ENCODE results near the gene C1RL.

The C1RL gene

DNA sequence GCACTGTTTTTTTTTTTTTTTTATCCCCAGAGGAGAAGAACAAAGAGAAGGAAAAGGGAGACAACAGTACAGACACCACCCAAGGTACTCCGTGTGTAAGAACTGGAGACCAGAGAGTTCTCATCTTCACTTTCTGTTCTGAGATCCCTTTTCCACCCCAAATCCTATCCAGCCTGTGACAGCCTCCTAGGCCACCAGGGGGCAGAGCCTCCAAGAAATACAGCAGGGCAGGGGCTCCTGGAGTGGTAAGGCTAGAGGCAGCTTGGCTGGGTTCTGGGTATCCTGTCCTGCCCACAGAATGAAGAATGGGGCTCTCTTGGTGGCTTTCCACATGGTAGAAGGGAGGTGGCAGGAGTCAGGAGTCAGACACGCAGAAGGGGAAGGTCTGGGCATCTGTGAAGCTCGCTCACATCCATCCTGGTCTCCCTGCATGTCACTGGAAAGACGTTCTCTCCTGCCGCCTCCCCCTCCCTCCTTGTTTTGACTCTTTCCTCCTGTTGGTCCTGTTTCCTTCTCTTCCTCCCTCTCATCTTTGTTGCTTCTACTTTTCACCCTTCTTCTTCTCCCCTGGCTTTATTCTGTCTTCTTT, 33.1 kb upstream of the C1RL start:
- Histone ChIP-seq H3K9ac (ENCODE audit: low read length) (no peak overlapping the region), H3K27ac (ENCODE audit: low read depth, low read length) (no peak overlapping the region), H3F3A (ENCODE audit: insufficient read depth) (no peaks in the 10 kb centered on the region), H3K4me3 (ENCODE audit: insufficient read depth, low read length, poor library complexity, severe bottlenecking) (no peak overlapping the region), H3K9me3 (ENCODE audit: insufficient read depth, low read length) (no peaks in the 10 kb centered on the region), H3K79me2 (ENCODE audit: insufficient read depth, low read length) (no peaks in the 10 kb centered on the region), H3K9me2 (replicated peaks; ENCODE audit: insufficient read depth, low read length) (no peaks in the 10 kb centered on the region), H3K27me3 (ENCODE audit: low read length) (no peaks in the 10 kb centered on the region), H2AFZ (ENCODE audit: low read depth, low read length, severe bottlenecking) (no peak overlapping the region), H4K20me1 (ENCODE audit: low read depth, low read length) (no peaks in the 10 kb centered on the region), H3K36me3 (ENCODE audit: low read length) (no peaks in the 10 kb centered on the region), H3K4me2 (ENCODE audit: low read depth, low read length, poor library complexity, severe bottlenecking) (no peak overlapping the region)
- TF ChIP-seq, protein P1, sequence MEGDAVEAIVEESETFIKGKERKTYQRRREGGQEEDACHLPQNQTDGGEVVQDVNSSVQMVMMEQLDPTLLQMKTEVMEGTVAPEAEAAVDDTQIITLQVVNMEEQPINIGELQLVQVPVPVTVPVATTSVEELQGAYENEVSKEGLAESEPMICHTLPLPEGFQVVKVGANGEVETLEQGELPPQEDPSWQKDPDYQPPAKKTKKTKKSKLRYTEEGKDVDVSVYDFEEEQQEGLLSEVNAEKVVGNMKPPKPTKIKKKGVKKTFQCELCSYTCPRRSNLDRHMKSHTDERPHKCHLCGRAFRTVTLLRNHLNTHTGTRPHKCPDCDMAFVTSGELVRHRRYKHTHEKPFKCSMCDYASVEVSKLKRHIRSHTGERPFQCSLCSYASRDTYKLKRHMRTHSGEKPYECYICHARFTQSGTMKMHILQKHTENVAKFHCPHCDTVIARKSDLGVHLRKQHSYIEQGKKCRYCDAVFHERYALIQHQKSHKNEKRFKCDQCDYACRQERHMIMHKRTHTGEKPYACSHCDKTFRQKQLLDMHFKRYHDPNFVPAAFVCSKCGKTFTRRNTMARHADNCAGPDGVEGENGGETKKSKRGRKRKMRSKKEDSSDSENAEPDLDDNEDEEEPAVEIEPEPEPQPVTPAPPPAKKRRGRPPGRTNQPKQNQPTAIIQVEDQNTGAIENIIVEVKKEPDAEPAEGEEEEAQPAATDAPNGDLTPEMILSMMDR (IDR thresholded peaks at IDR 0.05; ENCODE audit: insufficient read depth, low read length, poor library complexity, severe bottlenecking): peak; percentile 80
- no peak for TF ChIP-seq EZH2phosphoT487 (conservative IDR thresholded peaks at IDR 0.05; ENCODE audit: low read length)

DNA sequence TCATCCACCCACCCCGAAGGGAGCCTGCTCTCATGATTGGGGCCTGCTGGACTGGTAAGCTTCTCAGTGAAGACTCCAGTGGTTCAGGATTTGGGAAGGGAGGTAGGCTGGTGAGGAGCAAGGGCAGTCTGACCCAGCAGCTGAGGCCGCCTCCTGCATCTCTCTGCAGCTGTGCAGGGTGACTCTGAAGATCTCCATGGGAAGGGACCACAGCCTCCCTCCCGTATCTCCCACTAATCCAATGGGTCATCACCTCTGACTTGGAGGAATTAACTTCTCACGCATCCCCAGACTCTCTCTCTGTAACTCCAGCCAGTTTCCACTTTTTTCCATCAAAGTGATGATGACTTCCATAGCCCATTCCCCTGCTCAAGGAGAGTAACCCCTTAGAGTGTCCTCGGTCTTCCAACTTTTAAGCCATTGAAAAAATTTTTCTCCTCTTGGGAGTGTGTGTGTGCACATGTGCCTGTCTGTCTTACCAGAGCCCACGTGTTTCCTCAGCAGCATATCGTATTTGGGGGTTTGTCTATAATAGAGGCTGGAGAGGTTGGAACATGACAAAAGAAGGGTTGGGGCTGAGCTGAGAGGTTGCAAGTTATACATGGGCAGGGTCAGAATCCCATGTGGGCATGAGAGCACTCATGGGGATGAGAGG, 32.5 kb upstream of the C1RL start:
- Histone ChIP-seq H2AFZ (ENCODE audit: low read depth, low read length, severe bottlenecking) (no peak overlapping the region), H3K9me2 (replicated peaks; ENCODE audit: insufficient read depth, low read length) (no peaks in the 10 kb centered on the region), H3K27me3 (ENCODE audit: low read length) (no peaks in the 10 kb centered on the region), H4K20me1 (ENCODE audit: low read depth, low read length) (no peaks in the 10 kb centered on the region), H3F3A (ENCODE audit: insufficient read depth) (no peaks in the 10 kb centered on the region), H3K4me3 (ENCODE audit: insufficient read depth, low read length, poor library complexity, severe bottlenecking) (no peak overlapping the region), H3K4me2 (ENCODE audit: low read depth, low read length, poor library complexity, severe bottlenecking) (no peak overlapping the region), H3K9me3 (ENCODE audit: insufficient read depth, low read length) (no peaks in the 10 kb centered on the region), H3K9ac (ENCODE audit: low read length) (no peak overlapping the region), H3K79me2 (ENCODE audit: insufficient read depth, low read length) (no peaks in the 10 kb centered on the region), H3K27ac (ENCODE audit: low read depth, low read length) (no peak overlapping the region), H3K36me3 (ENCODE audit: low read length) (no peaks in the 10 kb centered on the region)
- TF ChIP-seq, protein P1 (IDR thresholded peaks at IDR 0.05; ENCODE audit: insufficient read depth, low read length, poor library complexity, severe bottlenecking): no peak
- no peak for TF ChIP-seq EZH2phosphoT487 (conservative IDR thresholded peaks at IDR 0.05; ENCODE audit: low read length)

DNA sequence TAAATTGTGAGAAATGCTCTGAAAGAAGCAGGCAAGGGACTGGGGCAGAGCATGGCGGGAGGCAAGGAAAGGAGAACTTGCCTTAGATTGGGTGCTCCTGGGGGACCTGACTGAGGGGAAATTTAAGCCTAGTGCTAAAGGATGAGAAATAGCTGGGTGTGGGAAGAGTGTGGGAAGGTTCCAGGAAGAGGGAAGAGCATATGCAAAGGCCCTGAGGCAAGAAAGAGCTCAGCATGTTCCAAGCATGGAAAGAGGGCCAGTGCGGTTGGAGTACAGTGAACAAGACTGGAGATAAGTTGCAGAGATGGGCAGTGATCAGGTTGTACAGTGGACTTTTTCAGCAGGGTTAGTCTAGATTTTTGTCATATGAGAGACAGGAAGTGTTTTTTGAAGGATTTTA, 30.2 kb upstream of the C1RL start:
- TF ChIP-seq EZH2phosphoT487 (conservative IDR thresholded peaks at IDR 0.05; ENCODE audit: low read length): no peak
- TF ChIP-seq, protein P1 (IDR thresholded peaks at IDR 0.05; ENCODE audit: insufficient read depth, low read length, poor library complexity, severe bottlenecking): no peak
- no peaks in the 10 kb centered on the region for H4K20me1 ChIP-seq (ENCODE audit: low read depth, low read length)
- H3K9ac ChIP-seq (ENCODE audit: low read length): no peak overlapping the region
- no peak overlapping the region for H2AFZ ChIP-seq (ENCODE audit: low read depth, low read length, severe bottlenecking)
- H3K9me2 ChIP-seq (replicated peaks; ENCODE audit: insufficient read depth, low read length): no peaks in the 10 kb centered on the region
- no peaks in the 10 kb centered on the region for H3K27me3 ChIP-seq (ENCODE audit: low read length)
- no peaks in the 10 kb centered on the region for H3K9me3 ChIP-seq (ENCODE audit: insufficient read depth, low read length)
- H3F3A ChIP-seq (ENCODE audit: insufficient read depth): no peaks in the 10 kb centered on the region
- no peaks in the 10 kb centered on the region for H3K36me3 ChIP-seq (ENCODE audit: low read length)
- H3K79me2 ChIP-seq (ENCODE audit: insufficient read depth, low read length): no peaks in the 10 kb centered on the region
- no peak overlapping the region for H3K27ac ChIP-seq (ENCODE audit: low read depth, low read length)
- H3K4me2 ChIP-seq (ENCODE audit: low read depth, low read length, poor library complexity, severe bottlenecking): no peak overlapping the region
- no peak overlapping the region for H3K4me3 ChIP-seq (ENCODE audit: insufficient read depth, low read length, poor library complexity, severe bottlenecking)
